GM19328 (cell line): ENCODE data around the gene SNRNP35.
"Not testable (repeated sequence)": the region's sequence is repeated elsewhere in the genome, so short reads cannot be mapped to it uniquely, and the experiment has no call there.

Experiments used
- ATAC-seq: cut with Tn5 transposase; IDR thresholded peaks from one replicate; pipeline ENCODE4 v1.9.1; 2021; ENCODE audit warnings: mild to moderate bottlenecking, moderate library complexity; ENCODE audit not compliant: unreplicated experiment

Gene SNRNP35

DNA sequence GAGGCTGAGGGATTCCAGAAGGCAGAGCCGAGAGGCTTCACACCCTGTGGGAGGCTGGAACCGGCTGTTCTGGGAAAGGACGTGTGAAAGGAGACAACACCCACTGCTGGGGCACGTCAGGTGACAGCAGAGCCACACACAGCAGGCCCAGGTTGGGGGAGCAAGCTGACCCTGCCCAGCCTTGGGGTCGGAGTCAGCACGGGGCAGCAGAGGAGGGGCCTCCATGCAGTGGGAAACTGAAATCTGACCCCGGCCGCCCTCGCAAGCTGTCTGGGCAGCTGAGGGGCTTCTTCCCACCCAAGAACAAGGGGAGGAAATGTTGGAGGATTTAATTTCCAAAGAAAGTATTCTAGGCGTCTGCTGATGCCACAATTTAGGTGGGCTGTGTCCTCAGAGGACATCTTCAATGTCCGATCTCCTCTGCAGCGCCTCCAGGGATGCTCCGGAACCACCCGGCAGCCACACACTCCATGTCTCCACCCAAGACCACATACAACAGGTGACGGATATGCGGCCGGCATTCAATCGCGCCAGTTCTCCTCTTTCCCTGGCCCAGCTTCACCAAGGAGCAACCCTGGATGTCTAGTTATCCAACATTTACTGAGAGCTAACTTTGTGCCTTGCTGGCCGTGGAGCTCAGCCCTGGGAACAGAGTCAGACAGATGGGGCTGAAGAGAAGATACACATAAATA is 30.7 kb downstream of the SNRNP35 start:
- ATAC-seq: no peak

DNA sequence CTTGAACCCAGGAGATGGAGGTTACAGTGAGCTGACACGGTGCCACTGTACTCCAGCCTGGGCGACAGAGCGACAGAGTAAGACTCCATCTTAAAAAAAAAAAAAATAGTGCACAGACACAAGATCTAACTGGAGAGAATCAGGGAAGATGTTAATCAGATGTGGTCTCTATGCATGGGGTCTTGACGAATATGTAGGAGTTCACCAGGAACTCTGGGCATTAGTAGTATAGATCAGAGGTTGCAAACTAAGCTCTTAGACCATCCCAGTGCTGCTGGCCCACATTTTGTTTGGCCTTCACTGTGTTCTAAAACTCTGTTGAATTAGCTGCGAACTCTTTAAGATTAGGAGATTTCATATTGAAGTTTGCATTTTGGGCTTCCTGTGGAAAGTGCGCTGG is 31.6 kb downstream of the SNRNP35 start:
- ATAC-seq: no peak

DNA sequence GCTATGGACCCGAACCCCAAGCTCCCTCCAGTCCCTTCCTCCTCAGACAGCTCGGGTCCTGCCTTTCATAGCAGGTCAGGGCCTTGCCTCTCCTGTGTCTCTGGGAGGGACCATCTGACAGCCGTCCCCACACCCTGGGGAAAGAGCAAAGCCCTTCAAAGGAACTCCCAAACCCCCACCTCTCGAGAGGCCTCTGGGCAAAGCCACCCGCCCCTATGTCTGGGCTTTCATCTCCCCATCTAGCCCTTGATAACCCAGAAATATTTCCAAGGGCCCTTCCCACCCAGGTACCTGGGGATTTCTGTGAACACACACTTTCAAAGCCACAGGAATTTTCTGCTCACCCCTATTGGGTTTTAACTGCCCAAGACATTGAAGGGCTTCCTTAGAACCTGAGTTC is 32.1 kb downstream of the SNRNP35 start:
- no peak for ATAC-seq

DNA sequence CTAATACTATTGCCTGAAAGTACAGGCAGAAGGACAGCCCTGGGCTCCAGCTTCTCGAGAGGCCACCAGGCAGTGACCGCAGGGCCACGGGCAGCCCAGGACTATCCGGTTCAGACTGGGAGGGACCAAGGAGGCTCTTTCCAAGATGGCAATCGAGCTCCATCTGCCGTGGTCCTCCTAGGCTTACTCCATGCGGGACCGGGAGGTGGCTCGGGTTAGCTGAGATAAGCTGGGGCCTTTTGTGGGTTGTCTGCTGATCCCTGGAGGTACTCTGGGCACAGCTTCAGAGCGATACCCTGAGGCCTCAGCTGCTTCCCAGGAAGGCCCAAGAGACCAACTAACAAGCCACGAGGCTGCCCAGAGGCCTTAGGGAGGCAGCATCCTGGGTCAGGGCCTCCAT is 33.1 kb downstream of the SNRNP35 start:
- ATAC-seq: no peak

DNA sequence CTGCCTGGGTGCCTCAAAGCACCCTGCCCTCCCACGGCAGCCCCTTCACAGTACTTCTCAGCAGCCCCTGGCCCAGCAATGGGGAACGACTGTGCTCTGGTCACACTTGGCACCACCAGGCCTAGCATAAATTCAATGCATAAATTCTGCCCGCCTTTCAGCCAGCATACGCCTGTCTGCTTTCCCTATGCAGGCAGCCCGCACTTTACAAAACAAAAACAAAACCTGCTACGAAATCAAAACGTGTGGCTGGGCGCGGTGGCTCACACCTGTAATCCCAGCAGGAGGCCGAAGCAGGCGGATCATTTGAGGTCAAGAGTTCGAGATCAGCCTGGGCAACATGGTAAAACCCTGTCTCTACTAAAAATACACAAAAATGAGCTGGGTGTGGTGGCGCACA is 33.5 kb downstream of the SNRNP35 start:
- no peak for ATAC-seq

DNA sequence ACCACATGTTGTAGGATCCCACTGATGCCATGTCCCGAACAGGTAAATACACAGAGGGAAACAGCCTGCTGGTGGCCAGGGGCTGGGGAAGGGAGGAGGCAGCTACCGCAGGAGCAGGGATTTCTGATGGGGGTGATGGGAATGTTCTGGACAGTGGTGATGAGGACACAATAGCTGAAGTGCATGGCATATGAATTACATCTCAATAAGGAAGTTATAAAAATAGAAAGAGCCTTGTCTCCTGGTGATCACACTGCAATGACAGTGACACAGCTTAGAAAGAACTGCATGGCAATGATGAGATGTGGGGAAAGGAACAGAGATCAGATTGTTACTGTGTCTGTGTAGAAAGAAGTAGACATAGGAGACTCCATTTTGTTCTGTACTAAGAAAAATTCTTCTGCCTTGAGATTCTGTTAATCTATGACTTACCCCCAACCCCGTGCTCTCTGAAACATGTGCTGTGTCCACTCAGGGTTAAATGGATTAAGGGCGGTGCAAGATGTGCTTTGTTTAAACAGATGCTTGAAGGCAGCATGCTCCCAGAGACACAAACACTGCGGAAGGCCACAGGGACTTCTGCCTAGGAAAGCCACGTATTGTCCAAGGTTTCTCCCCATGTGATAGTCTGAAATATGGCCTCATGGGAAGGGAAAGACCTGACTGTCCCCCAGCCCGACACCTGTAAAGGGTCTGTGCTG is 34.5 kb downstream of the SNRNP35 start:
- not testable (repeated sequence) for ATAC-seq

DNA sequence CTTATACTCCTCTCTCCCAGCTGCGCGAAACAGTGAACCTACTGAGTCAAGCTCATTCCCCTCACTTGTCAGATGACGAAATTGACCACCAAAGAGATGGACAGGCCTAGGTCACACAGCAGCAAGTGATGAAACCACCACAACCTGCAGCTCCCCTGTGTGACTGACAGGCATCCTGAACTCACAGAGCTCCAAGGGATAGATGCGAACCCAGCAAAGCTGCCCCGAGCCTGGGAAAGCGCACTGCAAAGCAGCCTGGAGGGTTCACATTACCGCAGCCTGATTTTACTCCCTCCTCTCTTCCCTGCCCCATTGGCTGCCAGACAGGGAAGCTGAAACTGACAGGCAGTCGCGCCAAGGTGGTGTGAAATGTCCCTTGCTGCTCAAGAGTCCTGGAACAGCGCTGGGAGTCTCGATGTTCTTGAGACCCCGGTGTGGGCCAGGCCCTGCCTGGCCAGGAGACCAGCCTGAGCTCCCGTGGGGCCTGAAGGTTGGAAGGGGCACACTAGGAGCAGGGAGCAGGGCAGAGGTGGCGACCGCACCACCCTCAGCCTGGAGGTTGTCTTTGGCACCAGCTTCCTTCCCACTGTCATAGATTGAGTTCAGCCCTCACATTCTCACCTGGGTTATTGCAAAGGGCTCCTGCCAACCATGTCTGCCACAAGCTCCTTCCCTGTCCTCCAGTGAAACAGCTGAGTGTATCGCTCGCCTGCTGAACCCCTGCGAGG is 36.3 kb downstream of the SNRNP35 start:
- no peak for ATAC-seq

DNA sequence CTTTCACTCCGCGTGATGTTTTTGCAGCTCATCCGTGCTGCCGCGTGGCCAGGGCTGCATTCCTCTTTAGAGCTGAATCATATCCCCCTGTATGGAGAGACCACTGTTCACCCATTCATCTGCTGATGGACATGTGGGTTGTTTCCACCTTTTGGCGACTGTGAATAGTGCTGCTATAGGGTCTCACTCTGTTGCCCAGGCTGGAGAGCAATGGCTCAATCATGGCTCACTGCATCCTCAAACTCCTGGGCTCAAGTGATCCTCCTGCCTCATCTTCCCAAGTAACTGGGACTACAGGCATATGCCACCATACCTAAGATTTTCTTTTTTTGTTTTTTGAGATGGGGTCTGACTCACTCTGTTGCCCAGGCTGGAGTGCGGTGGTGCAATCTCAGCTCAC is 39.1 kb downstream of the SNRNP35 start:
- no peak for ATAC-seq

DNA sequence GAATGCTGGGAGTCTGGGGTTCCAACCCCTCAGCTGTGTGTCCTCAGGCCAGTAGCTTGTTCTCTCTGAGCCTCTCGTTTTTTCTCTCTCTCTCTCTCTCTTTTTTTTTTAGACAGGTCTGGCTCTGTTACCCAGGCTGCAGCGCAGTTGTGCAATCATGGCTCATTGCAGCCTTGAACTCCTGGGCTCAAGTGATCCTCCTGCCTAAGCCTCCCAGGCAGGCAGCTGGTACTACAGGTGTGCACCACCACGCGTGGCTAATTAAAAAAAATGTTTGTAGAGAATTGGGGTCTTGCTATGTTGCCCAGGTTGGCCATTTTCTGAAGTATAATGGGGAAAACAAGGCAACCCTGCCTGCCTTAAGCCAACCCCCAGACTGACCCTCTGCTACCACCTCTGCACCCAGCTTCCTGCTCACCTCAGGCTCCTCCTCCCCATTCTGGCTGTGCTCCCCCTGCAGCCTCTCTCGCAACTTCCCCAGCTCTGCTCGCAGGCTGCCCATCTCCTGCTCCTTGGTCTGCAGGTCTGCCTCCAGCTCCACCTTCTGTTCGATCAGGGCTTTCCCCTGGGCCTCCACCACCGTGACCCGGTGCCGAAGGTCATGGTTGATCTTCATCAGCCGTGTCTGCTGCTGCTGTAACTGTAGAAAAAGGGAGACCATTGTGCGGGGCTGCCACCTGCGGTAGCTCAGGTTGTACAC is 40.3 kb downstream of the SNRNP35 start:
- no peak for ATAC-seq

DNA sequence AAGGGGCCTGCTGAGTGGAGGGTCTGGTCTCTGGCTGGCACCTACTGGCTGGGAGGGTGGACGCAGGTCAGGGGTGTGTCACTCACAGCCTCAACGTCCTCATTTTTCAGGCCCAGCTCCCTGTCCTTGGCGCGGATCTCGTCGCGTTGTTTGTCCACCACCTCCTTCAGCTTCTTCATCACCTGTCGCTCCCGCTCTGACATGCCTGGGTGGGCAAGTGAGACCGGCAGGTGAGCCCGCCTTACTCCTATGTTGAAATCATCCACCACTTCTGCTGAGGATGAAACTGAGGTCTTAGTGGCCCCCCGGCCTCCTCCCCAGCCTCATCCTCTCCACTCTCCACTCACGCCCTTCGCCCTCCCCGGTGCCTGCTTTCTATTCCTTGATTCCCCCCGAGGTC is 41.4 kb downstream of the SNRNP35 start:
- ATAC-seq: no peak

DNA sequence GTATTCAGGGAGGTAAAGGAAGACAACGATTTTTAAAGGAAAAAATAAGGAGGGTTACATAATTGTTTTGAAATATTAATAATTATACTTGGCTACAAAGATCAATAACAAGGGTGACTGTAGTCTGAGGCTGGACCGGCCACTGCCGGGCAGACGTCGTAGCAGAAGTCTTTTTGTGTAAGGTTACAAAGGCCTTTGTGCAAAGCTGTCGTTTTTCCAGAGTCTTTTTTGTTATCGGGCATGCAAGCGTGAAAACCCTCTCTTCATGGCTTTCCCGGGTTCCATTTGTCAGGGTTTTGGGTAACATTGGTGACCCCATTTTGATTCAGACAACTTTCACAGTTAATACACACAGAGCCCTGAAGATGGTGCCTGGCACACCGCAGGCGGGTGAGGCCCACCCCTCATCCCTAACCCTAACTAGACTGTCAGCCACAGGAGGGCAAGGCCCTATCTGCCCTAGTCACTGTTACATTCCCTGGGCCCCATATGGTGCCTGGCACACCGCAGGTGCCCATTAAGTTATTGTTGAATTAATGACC is 44.3 kb downstream of the SNRNP35 start:
- ATAC-seq: no peak

DNA sequence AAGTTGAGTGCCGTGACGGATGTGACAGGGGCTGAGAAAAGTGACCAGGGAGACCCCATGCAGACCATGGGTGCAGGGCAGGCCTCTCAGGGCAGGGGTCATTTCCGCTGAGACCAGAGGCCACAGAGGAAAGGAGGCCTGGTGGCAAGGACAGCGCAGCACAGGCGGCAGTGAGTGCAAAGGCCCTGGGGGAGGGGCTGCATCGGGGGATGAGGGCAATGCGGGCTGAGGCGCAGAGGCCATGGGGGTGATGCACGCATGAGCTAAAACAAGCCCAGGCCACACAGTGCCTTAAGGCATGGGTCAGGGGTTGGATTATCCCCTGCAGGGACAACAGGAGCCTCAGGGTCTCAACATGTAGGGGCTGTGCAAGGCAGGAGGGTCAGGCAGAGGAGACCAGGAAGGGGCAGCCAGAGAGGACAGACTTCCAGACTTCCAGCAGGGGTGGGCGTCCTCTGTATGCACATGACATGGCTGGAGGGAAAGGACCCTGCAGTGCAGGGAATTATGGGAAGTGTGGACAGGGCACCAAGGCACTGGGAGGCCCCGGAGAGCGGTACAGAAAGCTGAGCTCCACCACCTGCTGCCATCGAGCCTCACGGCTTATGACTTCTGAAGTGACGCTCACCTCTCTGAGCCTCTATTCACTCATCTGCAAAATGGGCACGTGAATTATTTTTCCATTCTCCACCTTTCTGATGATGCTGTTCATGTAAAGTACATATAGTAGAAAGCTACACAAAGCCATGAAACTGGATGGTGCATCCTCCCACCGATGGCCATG is 48.3 kb downstream of the SNRNP35 start:
- no peak for ATAC-seq

DNA sequence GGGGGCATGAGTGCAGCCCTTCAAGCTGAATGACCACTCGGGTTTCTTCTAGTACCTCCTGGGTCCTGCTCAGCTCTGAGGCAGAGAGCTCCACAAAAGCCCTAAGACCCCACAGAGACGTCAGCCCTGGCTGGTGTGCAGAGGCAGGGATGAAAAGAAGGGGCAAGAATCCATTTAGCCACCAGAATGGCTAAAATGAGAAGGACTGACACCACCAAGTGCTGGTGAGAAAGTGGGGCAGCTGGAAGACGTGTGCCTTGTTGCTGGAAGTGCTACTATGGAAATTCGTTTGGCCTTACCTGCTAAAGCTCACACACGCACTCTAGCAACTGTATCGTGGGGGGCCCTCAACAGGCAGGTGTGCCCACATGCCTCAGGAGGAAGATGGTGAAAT is 48.9 kb downstream of the SNRNP35 start:
- no peak for ATAC-seq

DNA sequence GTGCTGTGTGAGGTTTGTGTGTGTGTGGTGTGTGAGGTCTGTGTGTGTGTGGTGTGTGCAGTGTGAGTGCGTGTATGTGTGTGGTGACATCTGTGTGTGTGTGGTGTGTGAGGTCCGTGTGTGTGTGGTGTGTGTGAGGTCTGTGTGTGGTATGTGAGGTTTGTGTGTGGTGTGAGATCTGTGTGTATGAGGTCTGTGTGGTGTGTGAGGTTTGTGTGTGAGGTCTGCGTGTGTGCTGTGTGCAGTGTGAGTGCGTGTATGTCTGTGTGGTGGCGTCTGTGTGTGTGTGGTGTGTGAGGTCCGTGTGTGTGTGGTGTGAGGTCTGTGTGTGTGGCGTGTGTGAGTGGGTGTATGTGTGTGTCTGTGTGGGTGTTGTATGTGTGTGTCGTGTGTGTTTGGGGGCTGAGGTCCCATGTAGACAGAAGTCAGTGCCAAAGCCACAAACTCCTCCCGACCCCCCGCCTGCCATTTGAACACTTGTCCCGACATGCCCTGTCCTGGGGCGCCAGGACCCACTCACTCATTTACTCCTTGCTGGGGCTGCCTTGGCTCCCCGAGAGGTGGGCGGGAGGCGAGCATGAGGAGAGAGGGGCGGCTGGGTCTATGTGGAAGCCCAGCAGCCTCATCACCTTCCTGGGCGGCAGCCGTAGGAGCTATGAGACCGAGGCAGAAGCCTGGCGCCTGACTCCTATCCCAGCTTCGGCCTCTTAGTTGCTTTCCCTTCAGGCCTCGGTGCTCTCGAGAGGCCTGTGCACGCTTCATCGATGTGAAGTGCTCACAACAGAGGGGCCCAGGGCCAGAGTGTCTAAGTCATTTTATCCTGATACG is 55.1 kb downstream of the SNRNP35 start:
- ATAC-seq: no peak

DNA sequence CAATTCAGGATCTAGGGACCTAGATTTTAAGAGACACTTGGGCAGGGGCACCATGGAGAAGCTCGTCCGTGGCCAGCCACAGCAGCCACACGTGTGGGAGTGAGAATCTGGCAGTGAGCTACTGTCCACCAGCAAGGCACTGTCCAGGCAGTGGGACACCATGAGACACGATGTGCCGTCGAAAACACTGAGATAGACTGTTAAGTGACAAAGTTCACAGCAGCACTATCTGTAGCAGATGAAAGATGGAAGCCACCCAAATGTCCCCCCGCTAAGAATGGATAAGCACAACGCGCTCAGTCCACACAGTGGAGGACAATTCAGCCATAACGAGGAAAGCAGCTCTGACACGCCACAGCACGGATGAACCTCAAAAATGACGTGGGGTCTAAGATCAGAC is 55.9 kb downstream of the SNRNP35 start:
- no peak for ATAC-seq

DNA sequence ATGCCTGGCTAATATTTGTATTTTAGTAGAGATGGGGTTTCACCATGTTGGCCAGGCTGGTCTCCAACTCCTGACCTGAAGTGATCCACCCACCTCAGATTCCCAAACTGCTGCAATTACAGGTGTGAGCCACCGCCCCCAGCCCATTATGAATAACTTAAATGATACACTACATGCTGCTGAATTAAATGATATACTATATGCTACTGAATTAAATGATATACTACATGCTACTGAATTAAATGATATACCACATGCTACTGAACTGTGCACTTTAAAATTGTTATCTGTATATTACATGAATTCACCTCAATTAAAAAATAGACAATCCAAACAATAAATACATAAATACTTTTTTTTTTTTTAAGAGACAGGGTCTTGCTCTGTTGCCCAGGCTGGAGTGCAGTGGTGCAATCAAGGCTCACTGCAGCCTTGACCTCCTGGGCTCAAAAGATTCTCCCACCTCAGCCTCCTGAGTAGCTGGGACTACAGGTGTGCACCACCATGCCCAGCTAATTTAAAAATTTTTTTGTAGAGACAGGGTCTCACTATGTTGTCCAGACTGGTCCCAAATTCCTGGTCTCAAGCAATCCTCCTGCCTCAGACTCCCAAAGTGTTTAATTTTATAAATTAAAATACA is 56.8 kb downstream of the SNRNP35 start:
- not testable (repeated sequence) for ATAC-seq

DNA sequence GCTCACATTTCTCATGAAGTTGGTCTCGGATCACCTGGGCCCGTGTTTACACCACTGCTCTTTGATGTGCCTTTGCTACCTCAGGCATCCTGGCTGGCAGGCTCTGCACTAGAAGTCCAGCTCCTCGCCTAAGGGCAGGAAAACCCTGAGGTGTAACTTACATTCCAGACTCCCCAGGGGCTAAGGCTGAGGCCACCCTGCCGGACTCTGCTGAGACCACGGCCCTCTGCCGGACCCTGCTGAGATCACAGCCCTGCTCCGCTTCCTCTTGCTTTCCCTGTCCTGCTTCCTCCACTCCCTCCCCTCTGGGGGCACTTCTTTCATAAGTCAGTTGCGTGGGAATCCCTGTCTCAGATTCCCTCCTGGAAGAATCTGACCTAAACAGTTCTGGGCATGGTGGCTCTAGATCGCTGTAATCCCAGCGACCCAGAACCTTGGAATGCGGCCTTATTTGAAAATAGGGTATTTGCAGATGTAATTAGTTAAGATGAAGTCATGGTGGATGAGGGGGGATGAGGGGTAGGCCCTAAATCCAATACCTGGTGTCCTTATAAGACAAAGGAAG is 58.4 kb downstream of the SNRNP35 start:
- ATAC-seq: no peak
